B cell (primary cell): ENCODE results near the gene SMIM14. TPM values are rescaled to one million over a fixed set of nuclear protein-coding genes. Genes with fewer than 3 reads are reported as not detected.
"Not testable (repeated sequence)": the region's sequence is repeated elsewhere in the genome, so short reads cannot be mapped to it uniquely, and the experiment has no call there.

Experiments
- ATAC-seq: fragments of 200-7000 bp; cut with Tn5 transposase; one replicate; pipeline ENCODE4 v1.10.0; 2021; ENCODE audit warnings: low read depth, mild to moderate bottlenecking, moderate number of reproducible peaks, moderate library complexity
- CTCF ChIA-PET: fragments of 350-600 bp; sonication (Branson Sonifier 250); formaldehyde crosslinking; loops from one replicate; lab custom pipeline; 2021; ENCODE audit warnings: antibody characterized with exemption, inconsistent platforms; lab: Charles Lee
- POLR2A ChIA-PET: fragments of 350-600 bp; sonication (Branson Sonifier 250); formaldehyde crosslinking; loops from one replicate; lab custom pipeline; 2021; ENCODE audit warnings: antibody characterized with exemption; lab: Charles Lee
- DNase-seq: peaks from one replicate; pipeline ENCODE4 v3.0.0; 2013
- H2AFZ ChIP-seq: 2 replicates; pipeline ENCODE4 v1.6.1; 2012; ENCODE audit warnings: mild to moderate bottlenecking, low read depth, low read length; ENCODE audit not compliant: insufficient read depth, poor library complexity, severe bottlenecking
- H3K27ac ChIP-seq, 2 donors: 1 replicate in 1 of 2; 2 replicates in 1 of 2; pipeline ENCODE4 v1.5.1; 2012 to 2013; ENCODE audit warnings: low read length in 2 of 2, mild to moderate bottlenecking in 2 of 2, moderate library complexity in 1 of 2
- H3K27me3 ChIP-seq, 4 experiments: fragments of 200-600 bp in 1 of 4; sonication (generic) in 1 of 4; replicated peaks in 1 of 4; 1 replicate in 2 of 4; 2 replicates in 2 of 4; pipeline versions ENCODE4 v1.6.1 to v1.7.0; 2013 to 2016; ENCODE audit warnings: low read length in 3 of 4, mild to moderate bottlenecking in 2 of 4, mixed read lengths in 1 of 4, moderate library complexity in 1 of 4; ENCODE audit not compliant: insufficient read depth in 4 of 4, control insufficient read depth in 3 of 4; ENCODE audit errors: control extremely low read depth in 1 of 4
- H3K36me3 ChIP-seq, 2 experiments: replicated peaks in 1 of 2; 1 replicate in 1 of 2; 2 replicates in 1 of 2; pipeline versions ENCODE4 v1.6.1 to v1.7.1; 2013; ENCODE audit warnings: low read length in 1 of 2; ENCODE audit not compliant: insufficient read depth in 2 of 2, control insufficient read depth in 1 of 2; ENCODE audit errors: control extremely low read depth in 1 of 2, extremely low read depth in 1 of 2
- H3K4me1 ChIP-seq, 2 donors: fragments of 200-600 bp in 1 of 2; sonication (generic) in 1 of 2; 1 replicate in 1 of 2; 2 replicates in 1 of 2; pipeline versions ENCODE4 v1.5.1 to v1.6.1; 2013 to 2017; ENCODE audit warnings: low read length in 2 of 2; ENCODE audit not compliant: control insufficient read depth in 2 of 2, insufficient read depth in 2 of 2
- H3K4me2 ChIP-seq: replicated peaks from 2 replicates; pipeline ENCODE3; 2012; ENCODE audit warnings: mild to moderate bottlenecking, low read depth, low read length; ENCODE audit not compliant: poor library complexity, severe bottlenecking
- H3K4me3 ChIP-seq, 5 experiments: fragments of 200-600 bp in 1 of 5; sonication (generic) in 1 of 5; 1 replicate in 3 of 5; 2 replicates in 2 of 5; pipeline versions ENCODE4 v1.5.1 to v1.7.0; 2011 to 2016; ENCODE audit warnings: low read length in 4 of 5, mild to moderate bottlenecking in 4 of 5, low read depth in 2 of 5, control low read depth in 1 of 5, moderate library complexity in 1 of 5; ENCODE audit not compliant: insufficient read depth in 1 of 5; ENCODE audit errors: control extremely low read depth in 1 of 5, extremely low read depth in 1 of 5
- H3K79me2 ChIP-seq: fragments of 200-600 bp; sonication (generic); one replicate; pipeline ENCODE4 v1.6.0; 2016; ENCODE audit warnings: low read length; ENCODE audit not compliant: control insufficient read depth, insufficient read depth
- H3K9ac ChIP-seq: fragments of 200-600 bp; sonication (generic); 2 replicates; pipeline ENCODE4 v1.6.1; 2017; ENCODE audit warnings: mild to moderate bottlenecking, low read length, moderate library complexity
- H3K9me3 ChIP-seq, 3 donors: one replicate each; pipeline versions ENCODE4 v1.6.1 to v1.7.1; 2013; ENCODE audit warnings: low read length in 2 of 3; ENCODE audit not compliant: control insufficient read depth in 2 of 3, insufficient read depth in 1 of 3; ENCODE audit errors: control extremely low read depth in 1 of 3
- H4K20me1 ChIP-seq: 2 replicates; pipeline ENCODE4 v1.6.0; 2012; ENCODE audit warnings: mild to moderate bottlenecking, low read length; ENCODE audit not compliant: insufficient read depth, control insufficient read depth, poor library complexity, severe bottlenecking
- H3K27ac Mint-ChIP-seq: one replicate; pipeline ENCODE4 v1.8.0; 2021; ENCODE audit warnings: mixed read lengths
- H3K27me3 Mint-ChIP-seq: one replicate; pipeline ENCODE4 v1.8.0; 2021; ENCODE audit warnings: mixed read lengths
- H3K4me1 Mint-ChIP-seq: one replicate; pipeline ENCODE4 v1.8.0; 2021; ENCODE audit warnings: mixed read lengths
- H3K4me3 Mint-ChIP-seq: one replicate; pipeline ENCODE4 v1.8.0; 2021; ENCODE audit warnings: mixed read lengths
- H3K9me3 Mint-ChIP-seq: one replicate; pipeline ENCODE4 v1.8.0; 2022; ENCODE audit warnings: mixed read lengths; ENCODE audit not compliant: insufficient read depth
- EZH2 ChIP-seq: IDR thresholded peaks from 2 replicates; pipeline ENCODE4 v1.6.1; 2012; ENCODE audit warnings: borderline replicate concordance, low read depth, mild to moderate bottlenecking, moderate library complexity, low read length; ENCODE audit not compliant: insufficient read depth, poor library complexity, severe bottlenecking
- WGBS: methylation state at CpG from one replicate; pipeline ENCODE4 v1.1.5; 2013; ENCODE audit warnings: missing lambda C conversion rate; ENCODE audit not compliant: insufficient coverage; 5-methylcytosine and 5-hydroxymethylcytosine counted together
- intact Hi-C: fragments of 100-400 bp; cut with micrococcal nuclease; formaldehyde crosslinking; loops from one replicate; pipeline ENCODE4 v1.10.0; 2022
- polyA plus RNA-seq: library from polyadenylated mRNA; depleted of rRNA; stranded (reverse); fragments of >200 nt; gene quantifications from 2 replicates; pipeline ENCODE4 v1.2.3, GENCODE V29; 2012
- total RNA-seq, 2 donors: library from RNA; stranded (reverse); fragments of 120-200 nt in 1 of 2; gene quantifications; 1 replicate in 1 of 2; 2 replicates in 1 of 2; pipeline versions ENCODE4 v1.2.3 to v1.2.4, GENCODE V29; 2013 to 2022
- TF ChIP-seq, protein P1 (sequence below): fragments of 200-600 bp; IDR thresholded peaks from one replicate; pipeline ENCODE4 v1.8.0; 2022; ENCODE audit warnings: antibody characterized with exemption, mild to moderate bottlenecking

SMIM14 gene
- total and polyA plus RNA-seq, 2 donors (not counting 1 experiment from before 2014, with no cell fraction given), result 38.9 to 56.0 TPM

DNA sequence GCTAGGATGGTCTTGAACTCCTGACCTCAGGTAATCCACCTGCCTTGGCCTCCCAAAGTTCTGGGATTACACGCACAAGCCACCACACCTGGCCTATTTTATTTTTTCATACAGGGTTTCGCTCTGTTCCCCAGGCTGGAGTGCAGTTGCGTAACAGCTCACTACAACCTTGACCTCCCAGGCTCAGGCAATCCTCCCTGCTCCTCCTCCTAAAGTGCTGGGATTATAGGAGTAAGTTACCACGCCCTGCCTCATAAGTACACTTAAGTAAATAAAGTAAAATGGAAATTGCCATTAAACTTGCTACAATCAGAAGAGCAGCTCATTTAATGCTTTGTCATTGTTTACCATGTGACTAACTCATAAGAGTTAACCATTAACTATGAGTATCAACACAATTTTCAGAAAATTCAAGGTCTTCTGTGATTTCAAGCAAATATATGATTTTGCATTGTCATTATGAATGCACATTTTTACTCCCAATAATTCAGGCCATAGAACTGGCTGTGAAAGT is 123.7 kb downstream of the SMIM14 start:
- WGBS, result no CpG with 5 or more reads among the region's 4 CpGs
- H4K20me1 ChIP-seq, result no peaks in the 10 kb centered on the region
- Mint-ChIP-seq H3K27me3 (no peaks in the 10 kb centered on the region), H3K27ac (no peak overlapping the region), H3K4me3 (no peak overlapping the region), H3K4me1 (no peaks in the 10 kb centered on the region), H3K9me3 (no peaks in the 10 kb centered on the region)
- no peaks in the 10 kb centered on the region for H3K9me3 ChIP-seq
- H3K36me3 ChIP-seq, result peaks cover 4 to 14% of the 10 kb centered on the region in 2 experiments
- CTCF ChIA-PET, result no interaction called here
- no peak overlapping the region for H3K9ac ChIP-seq
- H3K27me3 ChIP-seq, result no peaks in the 10 kb centered on the region
- intact Hi-C loops, result no loop called here
- no peak overlapping the region for H2AFZ ChIP-seq
- no peak for DNase-seq
- H3K4me2 ChIP-seq, result no peak overlapping the region
- no peak overlapping the region for H3K4me3 ChIP-seq
- POLR2A ChIA-PET, result no interaction called here
- no peak for ATAC-seq
- H3K27ac ChIP-seq, result no peak overlapping the region
- TF ChIP-seq EZH2, result no peak
- TF ChIP-seq, protein P1, sequence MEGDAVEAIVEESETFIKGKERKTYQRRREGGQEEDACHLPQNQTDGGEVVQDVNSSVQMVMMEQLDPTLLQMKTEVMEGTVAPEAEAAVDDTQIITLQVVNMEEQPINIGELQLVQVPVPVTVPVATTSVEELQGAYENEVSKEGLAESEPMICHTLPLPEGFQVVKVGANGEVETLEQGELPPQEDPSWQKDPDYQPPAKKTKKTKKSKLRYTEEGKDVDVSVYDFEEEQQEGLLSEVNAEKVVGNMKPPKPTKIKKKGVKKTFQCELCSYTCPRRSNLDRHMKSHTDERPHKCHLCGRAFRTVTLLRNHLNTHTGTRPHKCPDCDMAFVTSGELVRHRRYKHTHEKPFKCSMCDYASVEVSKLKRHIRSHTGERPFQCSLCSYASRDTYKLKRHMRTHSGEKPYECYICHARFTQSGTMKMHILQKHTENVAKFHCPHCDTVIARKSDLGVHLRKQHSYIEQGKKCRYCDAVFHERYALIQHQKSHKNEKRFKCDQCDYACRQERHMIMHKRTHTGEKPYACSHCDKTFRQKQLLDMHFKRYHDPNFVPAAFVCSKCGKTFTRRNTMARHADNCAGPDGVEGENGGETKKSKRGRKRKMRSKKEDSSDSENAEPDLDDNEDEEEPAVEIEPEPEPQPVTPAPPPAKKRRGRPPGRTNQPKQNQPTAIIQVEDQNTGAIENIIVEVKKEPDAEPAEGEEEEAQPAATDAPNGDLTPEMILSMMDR, result no peak
- H3K79me2 ChIP-seq, result peaks cover 6% of the 10 kb centered on the region
- H3K4me1 ChIP-seq, result no peaks in the 10 kb centered on the region

DNA sequence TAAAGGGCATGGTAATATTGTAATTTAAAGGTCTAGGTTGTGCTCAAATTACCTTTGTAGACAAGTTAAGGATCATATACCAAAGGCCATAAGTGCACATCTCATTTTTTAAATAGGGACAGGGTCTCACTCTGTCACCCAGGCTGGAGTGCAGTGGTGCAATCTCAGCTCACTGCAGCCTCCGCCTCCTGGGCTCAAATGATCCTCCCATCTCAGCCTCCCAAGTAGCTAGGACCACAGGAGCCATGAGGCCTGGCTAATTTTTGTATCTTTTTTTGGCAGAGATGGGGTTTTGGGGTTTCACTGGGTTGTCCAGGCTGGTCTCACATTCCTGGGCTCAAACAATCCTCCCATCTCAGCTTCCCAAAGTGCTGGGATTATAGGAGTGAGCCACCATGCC is 124.4 kb downstream of the SMIM14 start:
- H3K9me3 Mint-ChIP-seq, H3K9ac ChIP-seq, ATAC-seq, H2AFZ ChIP-seq, H3K27ac ChIP-seq, intact Hi-C loops, H4K20me1 ChIP-seq, DNase-seq, H3K4me1 ChIP-seq, H3K79me2 ChIP-seq, H3K27me3 ChIP-seq, POLR2A ChIA-PET, H3K4me2 ChIP-seq, H3K27ac Mint-ChIP-seq, H3K4me3 Mint-ChIP-seq, H3K27me3 Mint-ChIP-seq, H3K4me1 Mint-ChIP-seq, H3K9me3 ChIP-seq, H3K4me3 ChIP-seq: not testable (repeated sequence)
- WGBS, result no CpG with 5 or more reads among the region's 1 CpG
- peaks cover 4 to 16% of the 10 kb centered on the region in 2 experiments for H3K36me3 ChIP-seq
- CTCF ChIA-PET, result interaction anchor here (0.6 kb wide), 1 partner anchor 289 kb away, joined by 4 read pairs; no protein-coding TSS in a partner anchor
